Prostate gland (tissue), 2 donors: Measurements from ENCODE around the gene LRRC8B.

Experiments used
- POLR2AphosphoS5 ChIP-seq: sonication (generic); formaldehyde crosslinking; IDR thresholded peaks from one replicate; pipeline ENCODE4 v1.6.1; 2017; ENCODE audit warnings: antibody characterized with exemption
- TF ChIP-seq, protein P1 (sequence below), 4 experiments: fragments of 200-600 bp in 2 of 4; fragments of 450-650 bp in 2 of 4; sonication (generic) in 2 of 4; IDR thresholded peaks; 1 replicate in 3 of 4; 2 replicates in 1 of 4; pipeline ENCODE4 v1.5.1; 2016 to 2019; ENCODE audit warnings: antibody characterized with exemption in 4 of 4, mild to moderate bottlenecking in 2 of 4, moderate library complexity in 2 of 4

- TF ChIP-seq, protein P1, sequence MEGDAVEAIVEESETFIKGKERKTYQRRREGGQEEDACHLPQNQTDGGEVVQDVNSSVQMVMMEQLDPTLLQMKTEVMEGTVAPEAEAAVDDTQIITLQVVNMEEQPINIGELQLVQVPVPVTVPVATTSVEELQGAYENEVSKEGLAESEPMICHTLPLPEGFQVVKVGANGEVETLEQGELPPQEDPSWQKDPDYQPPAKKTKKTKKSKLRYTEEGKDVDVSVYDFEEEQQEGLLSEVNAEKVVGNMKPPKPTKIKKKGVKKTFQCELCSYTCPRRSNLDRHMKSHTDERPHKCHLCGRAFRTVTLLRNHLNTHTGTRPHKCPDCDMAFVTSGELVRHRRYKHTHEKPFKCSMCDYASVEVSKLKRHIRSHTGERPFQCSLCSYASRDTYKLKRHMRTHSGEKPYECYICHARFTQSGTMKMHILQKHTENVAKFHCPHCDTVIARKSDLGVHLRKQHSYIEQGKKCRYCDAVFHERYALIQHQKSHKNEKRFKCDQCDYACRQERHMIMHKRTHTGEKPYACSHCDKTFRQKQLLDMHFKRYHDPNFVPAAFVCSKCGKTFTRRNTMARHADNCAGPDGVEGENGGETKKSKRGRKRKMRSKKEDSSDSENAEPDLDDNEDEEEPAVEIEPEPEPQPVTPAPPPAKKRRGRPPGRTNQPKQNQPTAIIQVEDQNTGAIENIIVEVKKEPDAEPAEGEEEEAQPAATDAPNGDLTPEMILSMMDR (IDR thresholded peaks at IDR 0.05) = no peak
- no peak for TF ChIP-seq POLR2AphosphoS5
These were observed 43.2 kb downstream of the LRRC8B start for GRCh38 chr1:89567797-89568196.
